ENCODE data around the gene DNM3. TPM values are rescaled to one million over a fixed set of nuclear protein-coding genes. Genes with fewer than 3 reads are reported as not detected.

The DNM3 gene
- total RNA-seq, 4 donors from 2014 or later, result 2.7 to 3.3 TPM; not detected in 2

DNA sequence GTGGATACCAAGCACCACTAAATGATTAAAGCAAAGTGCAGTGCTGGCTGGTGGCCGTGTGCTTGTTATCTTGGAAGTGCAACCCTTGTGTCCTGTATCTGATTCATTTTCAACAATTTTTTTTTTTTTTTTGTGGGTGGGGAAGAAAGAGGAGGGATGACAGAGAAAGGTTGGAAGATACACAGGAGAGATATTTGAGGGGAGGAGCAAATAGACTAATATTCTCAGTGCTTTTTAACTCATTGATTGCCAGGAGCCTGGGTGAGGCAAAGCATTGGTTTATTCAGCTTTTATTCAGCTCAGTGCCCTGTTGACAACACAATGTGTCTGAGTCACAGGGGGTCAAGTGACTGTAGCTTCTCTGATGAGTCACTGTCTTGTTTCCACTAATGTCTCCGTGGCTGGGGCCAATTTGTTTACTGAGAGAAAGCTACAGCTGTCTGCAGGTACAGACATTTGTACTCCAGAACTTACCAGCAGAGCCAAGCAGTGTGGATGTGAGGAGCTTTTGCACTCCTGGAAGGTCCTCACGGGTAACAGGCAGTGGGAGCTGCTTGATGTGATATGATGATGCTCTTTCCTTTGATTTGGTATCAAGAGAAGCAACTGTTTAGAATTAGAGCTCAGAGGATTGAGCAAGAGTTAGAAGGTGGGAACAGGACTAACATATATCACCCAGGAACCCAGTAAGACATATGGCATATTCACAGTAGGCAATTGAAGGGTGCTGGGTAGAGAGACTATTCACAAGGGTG, 23.6 kb upstream of the DNM3 start:
- WGBS, 2 donors (ENCODE audit: low coverage in 1 of 2), result 18 to 40% methylated on average over 1 to 3 of the region's 3 CpGs
- intact Hi-C loops (cut with DNase I; ENCODE audit: low total_unique reads), result no loop called here
- Histone ChIP-seq H3K4me3 (no peak overlapping the region), H3K36me3 (no peaks in the 10 kb centered on the region), H3K9me3 (no peaks in the 10 kb centered on the region), H3K4me1 (no peaks in the 10 kb centered on the region), H3K27me3 (no peaks in the 10 kb centered on the region), H3K27ac (no peak overlapping the region)
- DNase-seq, result peak; percentile 8
- TF ChIP-seq EP300 (IDR thresholded peaks at IDR 0.05; ENCODE audit: low read depth) (no peak), POLR2AphosphoS5 (IDR thresholded peaks at IDR 0.05) (no peak), POLR2A (IDR thresholded peaks at IDR 0.05) (no peak)
- TF ChIP-seq, protein P1, sequence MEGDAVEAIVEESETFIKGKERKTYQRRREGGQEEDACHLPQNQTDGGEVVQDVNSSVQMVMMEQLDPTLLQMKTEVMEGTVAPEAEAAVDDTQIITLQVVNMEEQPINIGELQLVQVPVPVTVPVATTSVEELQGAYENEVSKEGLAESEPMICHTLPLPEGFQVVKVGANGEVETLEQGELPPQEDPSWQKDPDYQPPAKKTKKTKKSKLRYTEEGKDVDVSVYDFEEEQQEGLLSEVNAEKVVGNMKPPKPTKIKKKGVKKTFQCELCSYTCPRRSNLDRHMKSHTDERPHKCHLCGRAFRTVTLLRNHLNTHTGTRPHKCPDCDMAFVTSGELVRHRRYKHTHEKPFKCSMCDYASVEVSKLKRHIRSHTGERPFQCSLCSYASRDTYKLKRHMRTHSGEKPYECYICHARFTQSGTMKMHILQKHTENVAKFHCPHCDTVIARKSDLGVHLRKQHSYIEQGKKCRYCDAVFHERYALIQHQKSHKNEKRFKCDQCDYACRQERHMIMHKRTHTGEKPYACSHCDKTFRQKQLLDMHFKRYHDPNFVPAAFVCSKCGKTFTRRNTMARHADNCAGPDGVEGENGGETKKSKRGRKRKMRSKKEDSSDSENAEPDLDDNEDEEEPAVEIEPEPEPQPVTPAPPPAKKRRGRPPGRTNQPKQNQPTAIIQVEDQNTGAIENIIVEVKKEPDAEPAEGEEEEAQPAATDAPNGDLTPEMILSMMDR (IDR thresholded peaks at IDR 0.05), result no peak
- in situ Hi-C loops (cut with MboI; ENCODE audit: low pct_ligation_motif_present in 1 of 4, low pct_unique_long_range_greater_than_20kb in 1 of 4, low sequenced_read_pairs in 3 of 4), result loop anchor here in 2 of 4 donors (25.0 kb wide), 1 partner anchor 595 kb away; the partner anchor contains the start of gene C1orf105 (in 2 of the 2)

GRCh38 chr1:171819946-171820345, 21.4 kb upstream of the DNM3 start:
- H3K27me3 ChIP-seq, result no peaks in the 10 kb centered on the region
- no peak overlapping the region for H3K4me3 ChIP-seq
- no peak for DNase-seq
- 64% methylated on average over 2 of the region's 2 CpGs; no CpG with 5 or more reads in 1 of the 2 donors for WGBS, 2 donors (ENCODE audit: low coverage in 1 of 2)
- TF ChIP-seq, protein P1 (IDR thresholded peaks at IDR 0.05), result no peak
- TF ChIP-seq EP300 (IDR thresholded peaks at IDR 0.05; ENCODE audit: low read depth) (no peak), POLR2A (IDR thresholded peaks at IDR 0.05) (no peak), POLR2AphosphoS5 (IDR thresholded peaks at IDR 0.05) (no peak)
- no peaks in the 10 kb centered on the region for H3K9me3 ChIP-seq
- in situ Hi-C loops (cut with MboI; ENCODE audit: low pct_ligation_motif_present in 1 of 4, low pct_unique_long_range_greater_than_20kb in 1 of 4, low sequenced_read_pairs in 3 of 4) (loop anchor here in 2 of 4 donors (25.0 kb wide), 1 partner anchor 592 kb away; the partner anchor contains the start of gene C1orf105 (in 2 of the 2)), intact Hi-C loops (cut with DNase I; ENCODE audit: low total_unique reads) (no loop called here)
- no peak overlapping the region for H3K27ac ChIP-seq
- H3K4me1 ChIP-seq, result no peaks in the 10 kb centered on the region
- no peaks in the 10 kb centered on the region for H3K36me3 ChIP-seq

DNA sequence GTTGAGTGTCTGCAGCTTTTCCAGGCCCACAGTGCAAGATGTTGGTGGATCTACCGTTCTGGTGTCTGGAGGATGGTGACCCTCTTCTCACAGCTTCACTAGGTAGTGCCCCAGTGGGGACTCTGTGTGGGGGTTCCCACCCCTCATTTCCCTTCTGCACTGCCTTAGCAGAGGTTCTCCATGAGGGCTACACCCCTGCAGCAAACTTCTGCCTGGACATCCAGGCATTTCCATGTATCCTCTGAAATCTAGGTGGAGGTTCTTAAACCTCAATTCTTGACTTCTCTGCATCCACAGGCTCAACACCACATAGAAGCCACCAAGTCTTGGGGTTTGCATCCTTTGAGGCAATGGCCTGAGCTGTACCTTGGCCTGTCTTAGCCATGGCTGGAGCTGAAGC, 14.3 kb upstream of the DNM3 start:
- WGBS, 2 donors (ENCODE audit: low coverage in 1 of 2), result 80% methylated on average over 1 of the region's 1 CpG; no CpG with 5 or more reads in 1 of the 2 donors
- in situ Hi-C loops (cut with MboI; ENCODE audit: low pct_ligation_motif_present in 1 of 4, low pct_unique_long_range_greater_than_20kb in 1 of 4, low sequenced_read_pairs in 3 of 4), result no loop called here
- no peaks in the 10 kb centered on the region for H3K4me1 ChIP-seq
- intact Hi-C loops (cut with DNase I; ENCODE audit: low total_unique reads), result no loop called here
- H3K27ac ChIP-seq, result no peak overlapping the region
- H3K36me3 ChIP-seq, result no peaks in the 10 kb centered on the region
- no peak for DNase-seq
- no peak for TF ChIP-seq POLR2AphosphoS5 (IDR thresholded peaks at IDR 0.05)
- no peak for TF ChIP-seq POLR2A (IDR thresholded peaks at IDR 0.05)
- TF ChIP-seq, protein P1 (IDR thresholded peaks at IDR 0.05), result no peak
- TF ChIP-seq EP300 (IDR thresholded peaks at IDR 0.05; ENCODE audit: low read depth), result no peak
- H3K9me3 ChIP-seq, result peaks cover 0 to 9% of the 10 kb centered on the region in 2 donors
- H3K4me3 ChIP-seq, result no peak overlapping the region
- H3K27me3 ChIP-seq, result no peaks in the 10 kb centered on the region

GRCh38 chr1:171828794-171829193, 12.5 kb upstream of the DNM3 start:
- no peak for DNase-seq
- Histone ChIP-seq H3K27ac (no peak overlapping the region), H3K4me3 (no peak overlapping the region), H3K4me1 (no peaks in the 10 kb centered on the region), H3K27me3 (no peaks in the 10 kb centered on the region), H3K9me3 (peaks cover 0 to 9% of the 10 kb centered on the region in 2 donors), H3K36me3 (no peaks in the 10 kb centered on the region)
- no peak for TF ChIP-seq EP300 (IDR thresholded peaks at IDR 0.05; ENCODE audit: low read depth)
- TF ChIP-seq, protein P1 (IDR thresholded peaks at IDR 0.05), result no peak
- TF ChIP-seq POLR2AphosphoS5 (IDR thresholded peaks at IDR 0.05), result no peak
- TF ChIP-seq POLR2A (IDR thresholded peaks at IDR 0.05), result no peak
- intact Hi-C loops (cut with DNase I; ENCODE audit: low total_unique reads) (no loop called here), in situ Hi-C loops (cut with MboI; ENCODE audit: low pct_ligation_motif_present in 1 of 4, low pct_unique_long_range_greater_than_20kb in 1 of 4, low sequenced_read_pairs in 3 of 4) (no loop called here)
- 83 to 90% methylated on average over 9 to 11 of the region's 11 CpGs for WGBS, 2 donors (ENCODE audit: low coverage in 1 of 2)
